HG02588 (cell line): Measurements from ENCODE around the gene CPB1.

Source experiments
- ATAC-seq: cut with Tn5 transposase; IDR thresholded peaks from one replicate; pipeline ENCODE4 v1.9.1; 2021; ENCODE audit warnings: mild to moderate bottlenecking, moderate library complexity; ENCODE audit not compliant: unreplicated experiment

CPB1 gene

GRCh38 chr3:148829926-148830325, 2.3 kb downstream of the CPB1 start:
- ATAC-seq: no peak

GRCh38 chr3:148833223-148833622, 5.6 kb downstream of the CPB1 start:
- ATAC-seq: no peak

GRCh38 chr3:148839805-148840204, 12.2 kb downstream of the CPB1 start:
- ATAC-seq: peak; percentile 76

- peak; percentile 23 for ATAC-seq
These were observed 12.8 kb downstream of the CPB1 start for GRCh38 chr3:148840451-148840850.

- ATAC-seq: no peak
These were observed 18.3 kb downstream of the CPB1 start for GRCh38 chr3:148845756-148846395.

GRCh38 chr3:148847351-148847750, 19.7 kb downstream of the CPB1 start:
- no peak for ATAC-seq

- ATAC-seq: no peak
These were observed 20.8 kb downstream of the CPB1 start for GRCh38 chr3:148848410-148848809.

- no peak for ATAC-seq
These were observed 24.8 kb downstream of the CPB1 start for GRCh38 chr3:148852271-148852992.

GRCh38 chr3:148853076-148853475, 25.5 kb downstream of the CPB1 start:
- ATAC-seq: no peak

- no peak for ATAC-seq
These were observed 26.4 kb downstream of the CPB1 start for GRCh38 chr3:148854061-148854460.

- ATAC-seq: no peak
These were observed 28.8 kb downstream of the CPB1 start for GRCh38 chr3:148856384-148856783.

- no peak for ATAC-seq
These were observed 29.7 kb downstream of the CPB1 start for GRCh38 chr3:148857316-148857715.

- ATAC-seq: peak; percentile 73
These were observed 33.8 kb downstream of the CPB1 start for GRCh38 chr3:148861277-148861869.

GRCh38 chr3:148863297-148863696, 35.7 kb downstream of the CPB1 start:
- no peak for ATAC-seq

GRCh38 chr3:148863814-148864213, 36.2 kb downstream of the CPB1 start:
- no peak for ATAC-seq

- no peak for ATAC-seq
These were observed 37.4 kb downstream of the CPB1 start, which contains the start of gene CPA3 for GRCh38 chr3:148865049-148865448. CPA3 (plus strand) TSS chr3:148865296; CDS start chr3:148865308, 12 bp downstream.

- no peak for ATAC-seq
These were observed 38.6 kb downstream of the CPB1 start for GRCh38 chr3:148866261-148866660.

GRCh38 chr3:148873270-148873927, 45.8 kb downstream of the CPB1 start:
- ATAC-seq: no peak

GRCh38 chr3:148873977-148874376, 46.4 kb downstream of the CPB1 start:
- ATAC-seq: no peak

GRCh38 chr3:148878095-148878494, 50.5 kb downstream of the CPB1 start:
- ATAC-seq: no peak

- ATAC-seq: no peak
These were observed 51.6 kb downstream of the CPB1 start for GRCh38 chr3:148879256-148879655.

GRCh38 chr3:148880681-148881080, 53.1 kb downstream of the CPB1 start:
- no peak for ATAC-seq
